GM19397 (cell line): Measurements from ENCODE around the gene CNTN6.

Experiments
- ATAC-seq: cut with Tn5 transposase; IDR thresholded peaks from one replicate; pipeline ENCODE4 v1.9.1; 2021; ENCODE audit warnings: mild to moderate bottlenecking, moderate library complexity; ENCODE audit not compliant: unreplicated experiment

The CNTN6 gene

GRCh38 chr3:1400571-1400970 lies 307.7 kb downstream of the CNTN6 start:
- no peak for ATAC-seq

- no peak for ATAC-seq
These were observed 311.6 kb downstream of the CNTN6 start for GRCh38 chr3:1404270-1404962.

GRCh38 chr3:1406250-1406649 lies 313.4 kb downstream of the CNTN6 start:
- ATAC-seq = no peak

GRCh38 chr3:1421577-1421976 lies 328.8 kb downstream of the CNTN6 start:
- ATAC-seq = no peak

- no peak for ATAC-seq
These were observed 330.8 kb downstream of the CNTN6 start for GRCh38 chr3:1423566-1424089.

- no peak for ATAC-seq
These were observed 346.6 kb downstream of the CNTN6 start for GRCh38 chr3:1439395-1439794.

- no peak for ATAC-seq
These were observed 349.4 kb downstream of the CNTN6 start for GRCh38 chr3:1442271-1442670.

GRCh38 chr3:1444195-1444594 lies 351.4 kb downstream of the CNTN6 start:
- no peak for ATAC-seq

- ATAC-seq = no peak
These were observed 353.7 kb downstream of the CNTN6 start for GRCh38 chr3:1446531-1446930.

GRCh38 chr3:1447452-1447851 lies 354.6 kb downstream of the CNTN6 start:
- ATAC-seq = no peak

- no peak for ATAC-seq
These were observed 355.6 kb downstream of the CNTN6 start for GRCh38 chr3:1448443-1448842.
